GM12878 (cell line): ENCODE results near the gene THAP6.

ENCODE experiments used
- IKZF1 ChIP-seq: fragments of 450-650 bp; conservative IDR thresholded peaks from 2 replicates; pipeline ENCODE4 v1.6.1; 2017; ENCODE audit warnings: antibody characterized with exemption, mild to moderate bottlenecking
- SIX5 ChIP-seq: IDR thresholded peaks from 2 replicates; pipeline ENCODE4 v1.6.1; 2011; ENCODE audit warnings: mild to moderate bottlenecking, low read depth, low read length, moderate library complexity; ENCODE audit not compliant: severe bottlenecking
- TAF1 ChIP-seq: IDR thresholded peaks from 2 replicates; pipeline ENCODE4 v1.6.1; 2011; ENCODE audit warnings: mild to moderate bottlenecking, low read depth, low read length, borderline replicate concordance
- ZNF217 ChIP-seq: fragments of 450-650 bp; IDR thresholded peaks from 2 replicates; pipeline ENCODE4 v1.6.1; 2017; ENCODE audit warnings: antibody characterized with exemption, mild to moderate bottlenecking
- TF ChIP-seq, protein P1 (sequence below), 3 experiments: IDR thresholded peaks in 2 of 3; conservative IDR thresholded peaks in 1 of 3; 2 replicates each; pipeline ENCODE4 v1.5.1; 2011; ENCODE audit warnings: low read depth in 3 of 3, low read length in 3 of 3, mild to moderate bottlenecking in 3 of 3, control low read depth in 2 of 3, moderate library complexity in 2 of 3, inconsistent platforms in 1 of 3, mixed read lengths in 1 of 3; ENCODE audit not compliant: control insufficient read depth in 2 of 3, insufficient read depth in 1 of 3; ENCODE audit errors: extremely low read depth in 1 of 3
- TF ChIP-seq, protein P2 (sequence below): IDR thresholded peaks from 2 replicates; pipeline ENCODE4 v1.6.1; 2011; ENCODE audit warnings: low read depth, low read length, improper control_type of control experiment, borderline replicate concordance
- TF ChIP-seq, protein P3 (sequence below): IDR thresholded peaks from 2 replicates; pipeline ENCODE4 v1.6.1; 2011; ENCODE audit warnings: mild to moderate bottlenecking, low read depth, low read length, moderate library complexity; ENCODE audit not compliant: insufficient replicate concordance

DNA sequence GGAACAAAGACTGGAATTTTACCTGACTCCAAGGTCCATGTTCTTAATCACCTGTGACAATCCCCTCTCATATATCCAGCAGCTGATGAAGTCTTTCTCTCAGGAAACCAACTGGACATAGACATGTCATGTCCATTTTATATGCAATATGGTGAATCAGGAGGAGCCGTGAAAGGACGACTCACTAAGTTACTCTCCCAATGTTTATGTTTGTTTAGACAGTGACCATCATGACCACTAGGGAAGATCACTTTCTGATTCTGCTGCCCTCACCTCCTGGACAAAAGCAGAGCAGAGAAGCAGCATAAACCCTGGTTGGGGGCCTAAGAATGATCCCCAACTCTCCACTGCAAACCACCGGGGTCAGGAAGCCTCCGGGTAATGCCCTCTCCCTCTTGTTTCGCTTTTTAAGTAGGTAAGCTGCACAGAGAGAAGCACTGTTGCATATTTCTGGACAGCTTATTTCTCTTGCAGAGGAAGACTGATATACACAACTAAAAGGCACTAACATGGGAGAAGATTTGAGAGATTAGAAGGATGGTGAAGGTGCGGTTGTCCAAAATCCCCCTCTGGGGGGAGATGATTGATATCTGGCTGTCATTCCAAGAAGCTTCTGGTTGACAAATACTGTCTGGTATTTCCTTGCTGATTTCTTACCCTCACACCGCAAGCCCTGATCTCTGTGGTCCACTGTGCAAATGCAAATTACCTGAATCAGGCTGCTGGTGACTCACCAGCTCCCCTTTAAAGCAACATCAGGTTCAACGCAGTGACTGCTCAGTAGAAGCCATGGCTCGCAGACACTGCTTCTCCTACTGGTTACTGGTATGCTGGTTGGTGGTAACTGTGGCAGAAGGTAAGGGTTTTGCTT is 41.3 kb downstream of the THAP6 start, which contains the start of gene ODAPH:
- TF ChIP-seq, protein P1, sequence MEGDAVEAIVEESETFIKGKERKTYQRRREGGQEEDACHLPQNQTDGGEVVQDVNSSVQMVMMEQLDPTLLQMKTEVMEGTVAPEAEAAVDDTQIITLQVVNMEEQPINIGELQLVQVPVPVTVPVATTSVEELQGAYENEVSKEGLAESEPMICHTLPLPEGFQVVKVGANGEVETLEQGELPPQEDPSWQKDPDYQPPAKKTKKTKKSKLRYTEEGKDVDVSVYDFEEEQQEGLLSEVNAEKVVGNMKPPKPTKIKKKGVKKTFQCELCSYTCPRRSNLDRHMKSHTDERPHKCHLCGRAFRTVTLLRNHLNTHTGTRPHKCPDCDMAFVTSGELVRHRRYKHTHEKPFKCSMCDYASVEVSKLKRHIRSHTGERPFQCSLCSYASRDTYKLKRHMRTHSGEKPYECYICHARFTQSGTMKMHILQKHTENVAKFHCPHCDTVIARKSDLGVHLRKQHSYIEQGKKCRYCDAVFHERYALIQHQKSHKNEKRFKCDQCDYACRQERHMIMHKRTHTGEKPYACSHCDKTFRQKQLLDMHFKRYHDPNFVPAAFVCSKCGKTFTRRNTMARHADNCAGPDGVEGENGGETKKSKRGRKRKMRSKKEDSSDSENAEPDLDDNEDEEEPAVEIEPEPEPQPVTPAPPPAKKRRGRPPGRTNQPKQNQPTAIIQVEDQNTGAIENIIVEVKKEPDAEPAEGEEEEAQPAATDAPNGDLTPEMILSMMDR (IDR thresholded peaks at IDR 0.05 in 2 of 3, conservative IDR thresholded peaks at IDR 0.05 in 1 of 3; ENCODE audit: control insufficient read depth in 2 of 3, extremely low read depth in 1 of 3, insufficient read depth in 1 of 3, low read depth in 3 of 3, low read length in 3 of 3), result no peak
- TF ChIP-seq, protein P2, sequence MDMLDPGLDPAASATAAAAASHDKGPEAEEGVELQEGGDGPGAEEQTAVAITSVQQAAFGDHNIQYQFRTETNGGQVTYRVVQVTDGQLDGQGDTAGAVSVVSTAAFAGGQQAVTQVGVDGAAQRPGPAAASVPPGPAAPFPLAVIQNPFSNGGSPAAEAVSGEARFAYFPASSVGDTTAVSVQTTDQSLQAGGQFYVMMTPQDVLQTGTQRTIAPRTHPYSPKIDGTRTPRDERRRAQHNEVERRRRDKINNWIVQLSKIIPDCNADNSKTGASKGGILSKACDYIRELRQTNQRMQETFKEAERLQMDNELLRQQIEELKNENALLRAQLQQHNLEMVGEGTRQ, result no peak
- TF ChIP-seq IKZF1 (no peak; the same call in 1 of the 2 replicates), ZNF217 (no peak), TAF1 (no peak), SIX5 (no peak)
- TF ChIP-seq, protein P3, sequence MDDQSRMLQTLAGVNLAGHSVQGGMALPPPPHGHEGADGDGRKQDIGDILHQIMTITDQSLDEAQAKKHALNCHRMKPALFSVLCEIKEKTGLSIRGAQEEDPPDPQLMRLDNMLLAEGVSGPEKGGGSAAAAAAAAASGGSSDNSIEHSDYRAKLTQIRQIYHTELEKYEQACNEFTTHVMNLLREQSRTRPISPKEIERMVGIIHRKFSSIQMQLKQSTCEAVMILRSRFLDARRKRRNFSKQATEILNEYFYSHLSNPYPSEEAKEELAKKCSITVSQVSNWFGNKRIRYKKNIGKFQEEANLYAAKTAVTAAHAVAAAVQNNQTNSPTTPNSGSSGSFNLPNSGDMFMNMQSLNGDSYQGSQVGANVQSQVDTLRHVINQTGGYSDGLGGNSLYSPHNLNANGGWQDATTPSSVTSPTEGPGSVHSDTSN, result no peak
